ENCODE data around the gene CCDC83. TPM values are rescaled to one million over a fixed set of nuclear protein-coding genes. Genes with fewer than 3 reads are reported as not detected.

CCDC83 gene
- total and polyA plus RNA-seq, 2 donors (not counting 3 experiments of a cell fraction or from before 2014, with no cell fraction given), result not detected

- CTCF ChIA-PET, result interaction anchor here (0.8 to 1.3 kb wide), 5 partner anchors 14 to 245 kb away, joined by 3 to 6 read pairs (median 3); partner anchors contain the start of gene CCDC83
- no peaks in the 10 kb centered on the region for H3K9me3 ChIP-seq (replicated peaks; ENCODE audit: control insufficient read depth, insufficient read depth, low read length)
- no peak overlapping the region for H3K4me3 ChIP-seq (replicated peaks in 1 of 3; ENCODE audit: insufficient read depth in 1 of 3, low read depth in 1 of 3, low read length in 3 of 3)
- H3K79me2 ChIP-seq (ENCODE audit: control insufficient read depth, insufficient read depth, low read length), result no peaks in the 10 kb centered on the region
- intact Hi-C loops (cut with micrococcal nuclease) (loop anchor here (2.0 to 10.0 kb wide), 2 partner anchors 14 to 254 kb away; no protein-coding TSS in a partner anchor), dilution Hi-C loops (cut with MboI; ENCODE audit: extremely low pct_ligation_motif_present, low sequenced_read_pairs) (no loop called here)
- FAIRE-seq (no peak), DNase-seq (ENCODE audit: low read depth, low spot score) (no peak)
- no peak overlapping the region for H3K9ac ChIP-seq (replicated peaks; ENCODE audit: extremely low read depth, insufficient read depth, low read length)
- H3K9me1 ChIP-seq (replicated peaks; ENCODE audit: control insufficient read depth, extremely low read depth, insufficient read depth, low read length), result no peaks in the 10 kb centered on the region
- TF ChIP-seq, protein P1, sequence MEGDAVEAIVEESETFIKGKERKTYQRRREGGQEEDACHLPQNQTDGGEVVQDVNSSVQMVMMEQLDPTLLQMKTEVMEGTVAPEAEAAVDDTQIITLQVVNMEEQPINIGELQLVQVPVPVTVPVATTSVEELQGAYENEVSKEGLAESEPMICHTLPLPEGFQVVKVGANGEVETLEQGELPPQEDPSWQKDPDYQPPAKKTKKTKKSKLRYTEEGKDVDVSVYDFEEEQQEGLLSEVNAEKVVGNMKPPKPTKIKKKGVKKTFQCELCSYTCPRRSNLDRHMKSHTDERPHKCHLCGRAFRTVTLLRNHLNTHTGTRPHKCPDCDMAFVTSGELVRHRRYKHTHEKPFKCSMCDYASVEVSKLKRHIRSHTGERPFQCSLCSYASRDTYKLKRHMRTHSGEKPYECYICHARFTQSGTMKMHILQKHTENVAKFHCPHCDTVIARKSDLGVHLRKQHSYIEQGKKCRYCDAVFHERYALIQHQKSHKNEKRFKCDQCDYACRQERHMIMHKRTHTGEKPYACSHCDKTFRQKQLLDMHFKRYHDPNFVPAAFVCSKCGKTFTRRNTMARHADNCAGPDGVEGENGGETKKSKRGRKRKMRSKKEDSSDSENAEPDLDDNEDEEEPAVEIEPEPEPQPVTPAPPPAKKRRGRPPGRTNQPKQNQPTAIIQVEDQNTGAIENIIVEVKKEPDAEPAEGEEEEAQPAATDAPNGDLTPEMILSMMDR (IDR thresholded peaks at IDR 0.05; ENCODE audit: extremely low read depth in 1 of 2, insufficient read depth in 1 of 2, low read depth in 1 of 2, low read length in 2 of 2), result no peak
- TF ChIP-seq MYC (IDR thresholded peaks at IDR 0.05; ENCODE audit: low read depth, low read length) (no peak), POLR2A (IDR thresholded peaks at IDR 0.05; ENCODE audit: low read depth, low read length) (no peak), EZH2 (IDR thresholded peaks at IDR 0.05; ENCODE audit: borderline replicate concordance, low read depth, low read length, severe bottlenecking) (no peak), POLR2AphosphoS5 (IDR thresholded peaks at IDR 0.05; ENCODE audit: insufficient read depth, low read depth, low read length) (no peak), FOS (IDR thresholded peaks at IDR 0.05; ENCODE audit: borderline replicate concordance, insufficient read depth, low read length) (no peak), MAX (IDR thresholded peaks at IDR 0.05; ENCODE audit: insufficient read depth, insufficient read length) (no peak), JUN (IDR thresholded peaks at IDR 0.05; ENCODE audit: borderline replicate concordance, insufficient read depth, insufficient read length, low read depth) (no peak)
- no peaks in the 10 kb centered on the region for H4K20me1 ChIP-seq (replicated peaks; ENCODE audit: control insufficient read depth, extremely low read depth, insufficient read depth, low read length)
- H3K27me3 ChIP-seq (ENCODE audit: control insufficient read depth in 2 of 2, insufficient read depth in 2 of 2, low read length in 2 of 2), result no peaks in the 10 kb centered on the region
- BruUV-seq (replicated peaks), result no TSS peak
- no peak overlapping the region for H2AFZ ChIP-seq (ENCODE audit: low read depth, low read length)
- POLR2A ChIA-PET, result no interaction called here
- no peak overlapping the region for H3K4me2 ChIP-seq (ENCODE audit: insufficient read depth, low read length)
- peaks cover 38% of the 10 kb centered on the region for H3K4me1 ChIP-seq (ENCODE audit: control insufficient read depth, extremely low read depth, insufficient read depth, low read length)
- H3K27ac ChIP-seq (ENCODE audit: insufficient read depth, low read depth, low read length), result no peak overlapping the region
- peaks cover 0 to 2% of the 10 kb centered on the region in 2 experiments for H3K36me3 ChIP-seq (ENCODE audit: control insufficient read depth in 2 of 2, extremely low read depth in 1 of 2, insufficient read depth in 2 of 2, low read length in 2 of 2)
These were observed 93.7 kb downstream of the CCDC83 start for GRCh38 chr11:85948884-85949283.

Measured in endothelial cell of umbilical vein (primary cell).